ENCODE data around the gene PLCH1. TPM values are rescaled to one million over a fixed set of nuclear protein-coding genes. Genes with fewer than 3 reads are reported as not detected.

Gene PLCH1
- total and polyA plus RNA-seq, 2 donors (not counting 1 experiment from before 2014, with no cell fraction given) = 0.27 TPM; not detected in 1

DNA sequence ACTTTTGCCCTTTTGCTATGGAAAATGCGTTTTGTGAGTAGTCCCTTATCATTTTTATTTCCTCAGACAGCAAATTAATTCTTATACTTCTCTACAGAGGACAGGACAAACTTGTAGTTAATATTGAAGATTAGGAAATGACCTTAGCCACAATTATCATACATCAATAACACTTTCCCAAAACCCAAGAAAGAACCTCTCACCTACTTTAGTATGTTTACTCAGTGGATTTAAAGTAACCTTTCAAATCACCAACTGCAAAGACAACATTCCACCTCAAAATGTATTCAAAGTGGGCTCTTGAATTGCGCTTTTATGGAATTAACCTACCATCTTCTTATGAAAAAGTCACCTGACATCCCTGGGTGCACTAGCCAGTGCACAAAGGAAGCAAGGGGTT is 107.3 kb downstream of the PLCH1 start:
- ChIA-PET POLR2A (no interaction called here), CTCF (no interaction called here)
- H4K20me1 ChIP-seq (ENCODE audit: control insufficient read depth, insufficient read depth, low read length, poor library complexity, severe bottlenecking) = no peaks in the 10 kb centered on the region
- Mint-ChIP-seq H3K4me1 (no peaks in the 10 kb centered on the region), H3K27ac (no peak overlapping the region), H3K9me3 (ENCODE audit: insufficient read depth) (no peaks in the 10 kb centered on the region), H3K27me3 (peaks cover 3% of the 10 kb centered on the region), H3K4me3 (no peak overlapping the region)
- no peak for TF ChIP-seq EZH2 (IDR thresholded peaks at IDR 0.05; ENCODE audit: borderline replicate concordance, insufficient read depth, low read depth, low read length, poor library complexity, severe bottlenecking)
- TF ChIP-seq, protein P1, sequence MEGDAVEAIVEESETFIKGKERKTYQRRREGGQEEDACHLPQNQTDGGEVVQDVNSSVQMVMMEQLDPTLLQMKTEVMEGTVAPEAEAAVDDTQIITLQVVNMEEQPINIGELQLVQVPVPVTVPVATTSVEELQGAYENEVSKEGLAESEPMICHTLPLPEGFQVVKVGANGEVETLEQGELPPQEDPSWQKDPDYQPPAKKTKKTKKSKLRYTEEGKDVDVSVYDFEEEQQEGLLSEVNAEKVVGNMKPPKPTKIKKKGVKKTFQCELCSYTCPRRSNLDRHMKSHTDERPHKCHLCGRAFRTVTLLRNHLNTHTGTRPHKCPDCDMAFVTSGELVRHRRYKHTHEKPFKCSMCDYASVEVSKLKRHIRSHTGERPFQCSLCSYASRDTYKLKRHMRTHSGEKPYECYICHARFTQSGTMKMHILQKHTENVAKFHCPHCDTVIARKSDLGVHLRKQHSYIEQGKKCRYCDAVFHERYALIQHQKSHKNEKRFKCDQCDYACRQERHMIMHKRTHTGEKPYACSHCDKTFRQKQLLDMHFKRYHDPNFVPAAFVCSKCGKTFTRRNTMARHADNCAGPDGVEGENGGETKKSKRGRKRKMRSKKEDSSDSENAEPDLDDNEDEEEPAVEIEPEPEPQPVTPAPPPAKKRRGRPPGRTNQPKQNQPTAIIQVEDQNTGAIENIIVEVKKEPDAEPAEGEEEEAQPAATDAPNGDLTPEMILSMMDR (IDR thresholded peaks at IDR 0.05) = no peak
- H3K27me3 ChIP-seq (replicated peaks in 1 of 4; ENCODE audit: control extremely low read depth in 1 of 4, control insufficient read depth in 3 of 4, insufficient read depth in 4 of 4, low read length in 3 of 4) = peaks cover 0 to 2% (median 0%) of the 10 kb centered on the region in 4 experiments
- no peaks in the 10 kb centered on the region for H3K36me3 ChIP-seq (replicated peaks in 1 of 2; ENCODE audit: control extremely low read depth in 1 of 2, control insufficient read depth in 1 of 2, extremely low read depth in 1 of 2, insufficient read depth in 2 of 2, low read length in 1 of 2)
- H3K9ac ChIP-seq (ENCODE audit: low read length) = no peak overlapping the region
- no peak overlapping the region for H2AFZ ChIP-seq (ENCODE audit: insufficient read depth, low read depth, low read length, poor library complexity, severe bottlenecking)
- no peaks in the 10 kb centered on the region for H3K4me1 ChIP-seq (ENCODE audit: control insufficient read depth in 2 of 2, insufficient read depth in 2 of 2, low read length in 2 of 2)
- ATAC-seq (ENCODE audit: low read depth) = no peak
- no peaks in the 10 kb centered on the region for H3K9me3 ChIP-seq (ENCODE audit: control extremely low read depth in 1 of 3, control insufficient read depth in 2 of 3, insufficient read depth in 1 of 3, low read length in 2 of 3)
- no peak for DNase-seq
- no peak overlapping the region for H3K4me3 ChIP-seq (ENCODE audit: control extremely low read depth in 1 of 5, extremely low read depth in 1 of 5, insufficient read depth in 1 of 5, low read depth in 2 of 5, low read length in 4 of 5)
- no peak overlapping the region for H3K4me2 ChIP-seq (replicated peaks; ENCODE audit: low read depth, low read length, poor library complexity, severe bottlenecking)
- no peak overlapping the region for H3K27ac ChIP-seq (ENCODE audit: low read length in 2 of 2)
- no peaks in the 10 kb centered on the region for H3K79me2 ChIP-seq (ENCODE audit: control insufficient read depth, insufficient read depth, low read length)
- WGBS (ENCODE audit: insufficient coverage) = 90% methylated on average over 1 of the region's 2 CpGs
- intact Hi-C loops (cut with micrococcal nuclease) = no loop called here

DNA sequence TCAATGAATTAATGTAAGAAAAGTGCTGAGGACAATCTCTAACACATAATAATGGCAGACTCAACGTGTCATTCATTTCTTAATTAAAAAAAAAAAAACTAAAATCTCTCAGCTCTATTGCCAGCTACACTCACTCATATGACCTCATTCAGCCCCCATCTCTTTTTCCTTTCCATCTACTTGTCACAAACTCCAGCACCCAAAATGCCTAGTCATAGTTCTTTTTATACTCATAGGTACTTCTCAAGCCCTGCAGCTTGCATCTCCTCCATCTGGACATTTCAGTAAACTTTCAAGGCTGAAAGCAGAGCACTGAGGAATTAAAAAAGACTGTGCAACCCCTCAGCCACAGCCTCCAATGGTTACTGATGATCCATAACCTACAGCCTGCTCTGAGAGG is 109.8 kb downstream of the PLCH1 start:
- Mint-ChIP-seq H3K4me3 (no peak overlapping the region), H3K9me3 (ENCODE audit: insufficient read depth) (no peaks in the 10 kb centered on the region), H3K4me1 (no peaks in the 10 kb centered on the region), H3K27ac (no peak overlapping the region), H3K27me3 (peaks cover 3% of the 10 kb centered on the region)
- H2AFZ ChIP-seq (ENCODE audit: insufficient read depth, low read depth, low read length, poor library complexity, severe bottlenecking) = no peak overlapping the region
- DNase-seq (no peak), ATAC-seq (ENCODE audit: low read depth) (no peak)
- H3K36me3 ChIP-seq (replicated peaks in 1 of 2; ENCODE audit: control extremely low read depth in 1 of 2, control insufficient read depth in 1 of 2, extremely low read depth in 1 of 2, insufficient read depth in 2 of 2, low read length in 1 of 2) = no peaks in the 10 kb centered on the region
- no peak for TF ChIP-seq EZH2 (IDR thresholded peaks at IDR 0.05; ENCODE audit: borderline replicate concordance, insufficient read depth, low read depth, low read length, poor library complexity, severe bottlenecking)
- TF ChIP-seq, protein P1 (IDR thresholded peaks at IDR 0.05) = no peak
- H3K4me3 ChIP-seq (ENCODE audit: control extremely low read depth in 1 of 5, extremely low read depth in 1 of 5, insufficient read depth in 1 of 5, low read depth in 2 of 5, low read length in 4 of 5) = no peak overlapping the region
- no peak overlapping the region for H3K27ac ChIP-seq (ENCODE audit: low read length in 2 of 2)
- H3K79me2 ChIP-seq (ENCODE audit: control insufficient read depth, insufficient read depth, low read length) = no peaks in the 10 kb centered on the region
- POLR2A ChIA-PET = no interaction called here
- no peaks in the 10 kb centered on the region for H4K20me1 ChIP-seq (ENCODE audit: control insufficient read depth, insufficient read depth, low read length, poor library complexity, severe bottlenecking)
- CTCF ChIA-PET = no interaction called here
- 60% methylated on average over 1 of the region's 1 CpG for WGBS (ENCODE audit: insufficient coverage)
- H3K4me2 ChIP-seq (replicated peaks; ENCODE audit: low read depth, low read length, poor library complexity, severe bottlenecking) = no peak overlapping the region
- peaks cover 0 to 2% (median 0%) of the 10 kb centered on the region in 4 experiments for H3K27me3 ChIP-seq (replicated peaks in 1 of 4; ENCODE audit: control extremely low read depth in 1 of 4, control insufficient read depth in 3 of 4, insufficient read depth in 4 of 4, low read length in 3 of 4)
- no peaks in the 10 kb centered on the region for H3K9me3 ChIP-seq (ENCODE audit: control extremely low read depth in 1 of 3, control insufficient read depth in 2 of 3, insufficient read depth in 1 of 3, low read length in 2 of 3)
- no peak overlapping the region for H3K9ac ChIP-seq (ENCODE audit: low read length)
- H3K4me1 ChIP-seq (ENCODE audit: control insufficient read depth in 2 of 2, insufficient read depth in 2 of 2, low read length in 2 of 2) = no peaks in the 10 kb centered on the region
- intact Hi-C loops (cut with micrococcal nuclease) = no loop called here

All from B cell (primary cell).